ENCODE measurements around the gene TRPM2. TPM values are rescaled to one million over a fixed set of nuclear protein-coding genes. Genes with fewer than 3 reads are reported as not detected.

Gene TRPM2
- total RNA-seq, 1 experiment from 2014 or later, result 28.1 TPM

DNA sequence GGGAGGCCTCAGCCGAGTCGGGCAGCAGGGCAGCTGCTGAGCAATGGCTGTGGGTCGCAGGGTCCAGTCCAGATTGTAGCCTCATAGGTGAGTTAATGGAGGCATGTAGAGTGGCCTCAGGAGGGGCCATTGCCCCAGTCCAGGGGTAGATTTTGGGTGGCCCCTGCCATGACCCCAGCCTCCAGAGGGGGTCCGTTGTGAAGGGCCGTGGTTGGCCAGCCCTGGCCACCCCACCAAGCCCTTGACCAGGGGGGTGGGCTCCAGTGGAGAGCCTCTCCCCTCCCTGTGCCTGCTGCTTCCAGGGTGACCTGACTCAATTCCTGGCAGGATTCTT, 26.1 kb downstream of the TRPM2 start:
- CTCF ChIA-PET, result no interaction called here
- no TSS peak for BruUV-seq (replicated peaks)
- H3K27me3 ChIP-seq (ENCODE audit: insufficient read depth, low read length), result no peaks in the 10 kb centered on the region

More for the DNA sequence above, 26.1 kb downstream of the TRPM2 start:
- DNase-seq (ENCODE audit: low read depth, low spot score) (no peak), ATAC-seq (no peak)
- intact Hi-C loops (cut with micrococcal nuclease), result no loop called here
- no peaks in the 10 kb centered on the region; a peak in 1 of 4 replicates for H3K9me3 ChIP-seq (ENCODE audit: control insufficient read depth in 1 of 2, insufficient read depth in 1 of 2, low read depth in 1 of 2, low read length in 2 of 2)
- no peaks in the 10 kb centered on the region for H3K36me3 ChIP-seq (ENCODE audit: control insufficient read depth in 1 of 2, insufficient read depth in 2 of 2, low read length in 2 of 2)
- H2AFZ ChIP-seq (ENCODE audit: low read depth, low read length, poor library complexity, severe bottlenecking), result no peak overlapping the region
- no peaks in the 10 kb centered on the region for H3K79me2 ChIP-seq (ENCODE audit: insufficient read depth, low read length)
- no peaks in the 10 kb centered on the region for H4K20me1 ChIP-seq (ENCODE audit: insufficient read depth)
- no peak overlapping the region for H3K4me3 ChIP-seq (replicated peaks in 1 of 2; ENCODE audit: low read depth in 1 of 2, low read length in 2 of 2)
- no peaks in the 10 kb centered on the region for H3K9me2 ChIP-seq (ENCODE audit: insufficient read depth)
- no peak overlapping the region for H3K4me2 ChIP-seq (ENCODE audit: low read length)
- RAD21 ChIA-PET (ENCODE audit: low non-redundant PET in 1 of 2, low total read pairs in 2 of 2, uncharacterized antibody in 2 of 2, unreplicated experiment in 2 of 2), result no interaction called here
- TF ChIP-seq SRF (IDR thresholded peaks at IDR 0.05; ENCODE audit: low read depth) (no peak), TCF7L2 (IDR thresholded peaks at IDR 0.05; ENCODE audit: borderline replicate concordance, extremely low read depth, insufficient read depth, insufficient read length) (no peak), ZFX (IDR thresholded peaks at IDR 0.05) (no peak), EGR1 (IDR thresholded peaks at IDR 0.05; ENCODE audit: low read depth) (no peak), ELF1 (IDR thresholded peaks at IDR 0.05; ENCODE audit: borderline replicate concordance, low read depth) (no peak), EZH2phosphoT487 (IDR thresholded peaks at IDR 0.05; ENCODE audit: borderline replicate concordance) (no peak), CBX3 (IDR thresholded peaks at IDR 0.05; ENCODE audit: low read depth) (no peak), EZH2 (IDR thresholded peaks at IDR 0.05) (no peak), SIN3A (IDR thresholded peaks at IDR 0.05; ENCODE audit: low read depth) (no peak), RAD21 (IDR thresholded peaks at IDR 0.05; ENCODE audit: low read depth) (no peak), ATF3 (IDR thresholded peaks at IDR 0.05) (no peak), CTCF (IDR thresholded peaks at IDR 0.05 in 2 of 3, conservative IDR thresholded peaks at IDR 0.05 in 1 of 3; ENCODE audit: borderline replicate concordance in 1 of 3, insufficient read depth in 1 of 3, low read depth in 2 of 3, low read length in 2 of 3) (no peak), ZNF274 (IDR thresholded peaks at IDR 0.05; ENCODE audit: low read depth, low read length) (no peak), CEBPB (IDR thresholded peaks at IDR 0.05; ENCODE audit: low read depth) (no peak)
- POLR2A ChIA-PET, result no interaction called here
- no peaks in the 10 kb centered on the region for H3K4me1 ChIP-seq (ENCODE audit: control insufficient read depth in 1 of 2, insufficient read depth in 2 of 2, low read length in 2 of 2)
- H3K9ac ChIP-seq (ENCODE audit: low read length), result no peak overlapping the region
- H3K27ac ChIP-seq (ENCODE audit: low read depth, low read length), result no peak overlapping the region
